Measurements from ENCODE around the gene PGA3.

PGA3 gene

GRCh38 chr11:61254403-61255025 is 51.2 kb downstream of the PGA3 start:
- DNase-seq = peak; percentile 9

GRCh38 chr11:61256710-61257482 is 53.6 kb downstream of the PGA3 start:
- no peak for DNase-seq

- no peak for DNase-seq
Observed at GRCh38 chr11:61258546-61258945, 55.2 kb downstream of the PGA3 start.

- no peak for DNase-seq
Observed at GRCh38 chr11:61259363-61259762, 56.0 kb downstream of the PGA3 start.

All from NCI-H1694 (cell line).